Mesenchymal stem cell (in vitro differentiated cells and primary cell): ENCODE measurements around the gene GIPC3.

Source experiments
- DNase-seq: peaks from one replicate; pipeline ENCODE4 v3.0.0-alpha.2; 2013
- H2AFZ ChIP-seq: one replicate; pipeline ENCODE4 v1.6.1; 2013; ENCODE audit warnings: low read depth, mild to moderate bottlenecking, control low read depth, inconsistent platforms, low read length, moderate library complexity
- H2AK5ac ChIP-seq: 2 replicates; pipeline ENCODE4 v1.6.1; 2013; ENCODE audit warnings: low read length, moderate library complexity, mild to moderate bottlenecking, inconsistent platforms; ENCODE audit not compliant: severe bottlenecking
- H2BK120ac ChIP-seq: one replicate; pipeline ENCODE4 v1.6.1; 2013; ENCODE audit warnings: low read depth, mild to moderate bottlenecking, inconsistent platforms, low read length, moderate library complexity
- H2BK12ac ChIP-seq, 2 experiments: one replicate each; pipeline ENCODE4 v1.6.1; 2013; ENCODE audit warnings: inconsistent platforms in 2 of 2, low read length in 2 of 2, mild to moderate bottlenecking in 2 of 2, moderate library complexity in 2 of 2, control low read depth in 1 of 2
- H2BK15ac ChIP-seq: one replicate; pipeline ENCODE4 v1.6.1; 2013; ENCODE audit warnings: mild to moderate bottlenecking, low read depth, inconsistent platforms; ENCODE audit not compliant: poor library complexity, severe bottlenecking
- H2BK5ac ChIP-seq: 2 replicates; pipeline ENCODE4 v1.6.1; 2013; ENCODE audit warnings: low read depth, mild to moderate bottlenecking, low read length, control low read depth, inconsistent platforms; ENCODE audit not compliant: poor library complexity, severe bottlenecking
- H3K14ac ChIP-seq, 2 experiments: one replicate each; pipeline ENCODE4 v1.6.1; 2013; ENCODE audit warnings: inconsistent platforms in 2 of 2, low read length in 2 of 2, control low read depth in 1 of 2, mild to moderate bottlenecking in 1 of 2, moderate library complexity in 1 of 2
- H3K18ac ChIP-seq, 2 experiments: one replicate each; pipeline ENCODE4 v1.6.1; 2013; ENCODE audit warnings: inconsistent platforms in 2 of 2, low read length in 2 of 2, control low read depth in 1 of 2, low read depth in 1 of 2, mild to moderate bottlenecking in 1 of 2
- H3K23ac ChIP-seq, 2 experiments: one replicate each; pipeline ENCODE4 v1.6.1; 2013; ENCODE audit warnings: inconsistent platforms in 2 of 2, low read length in 2 of 2, mild to moderate bottlenecking in 2 of 2, moderate library complexity in 2 of 2, control low read depth in 1 of 2
- H3K27ac ChIP-seq: 2 replicates; pipeline ENCODE4 v1.5.1; 2013; ENCODE audit warnings: mild to moderate bottlenecking, moderate library complexity, low read length, control low read depth, inconsistent platforms; ENCODE audit not compliant: poor library complexity, severe bottlenecking
- H3K27me3 ChIP-seq, 2 experiments: 2 replicates each; pipeline versions ENCODE4 v1.6.1 to v1.7.0; 2013; ENCODE audit warnings: low read length in 2 of 2, mild to moderate bottlenecking in 2 of 2, moderate library complexity in 2 of 2, control low read depth in 1 of 2, inconsistent platforms in 1 of 2; ENCODE audit not compliant: control insufficient read depth in 1 of 2, insufficient read depth in 1 of 2
- H3K36me3 ChIP-seq, 2 experiments: 2 replicates each; pipeline versions ENCODE4 v1.6.1 to v1.7.0; 2013; ENCODE audit warnings: low read length in 2 of 2, control low read depth in 1 of 2, inconsistent platforms in 1 of 2, low read depth in 1 of 2, mild to moderate bottlenecking in 1 of 2; ENCODE audit not compliant: insufficient read depth in 2 of 2, control insufficient read depth in 1 of 2
- H3K4ac ChIP-seq, 2 experiments: one replicate each; pipeline ENCODE4 v1.6.1; 2013; ENCODE audit warnings: inconsistent platforms in 2 of 2, low read length in 2 of 2, mild to moderate bottlenecking in 2 of 2, moderate library complexity in 2 of 2, control low read depth in 1 of 2, low read depth in 1 of 2
- H3K4me1 ChIP-seq: 2 replicates; pipeline ENCODE4 v1.6.1; 2013; ENCODE audit warnings: low read depth, low read length, control low read depth; ENCODE audit not compliant: control insufficient read depth, insufficient read depth
- H3K4me2 ChIP-seq: 2 replicates; pipeline ENCODE4 v1.6.1; 2013; ENCODE audit warnings: low read length, mild to moderate bottlenecking, inconsistent platforms; ENCODE audit not compliant: poor library complexity, severe bottlenecking
- H3K4me3 ChIP-seq, 2 experiments: 2 replicates each; pipeline versions ENCODE4 v1.5.1 to v1.7.0; 2013; ENCODE audit warnings: low read length in 2 of 2, mild to moderate bottlenecking in 2 of 2, control low read depth in 1 of 2, low read depth in 1 of 2; ENCODE audit not compliant: insufficient read depth in 1 of 2
- H3K79me1 ChIP-seq: replicated peaks from 2 replicates; pipeline ENCODE4 v1.6.1; 2013; ENCODE audit warnings: mild to moderate bottlenecking, control low read depth, low read length, inconsistent platforms; ENCODE audit not compliant: poor library complexity, severe bottlenecking
- H3K9ac ChIP-seq: 2 replicates; pipeline ENCODE4 v1.7.0; 2013; ENCODE audit warnings: mild to moderate bottlenecking, low read length, moderate library complexity
- H3K9me3 ChIP-seq: 2 replicates; pipeline ENCODE4 v1.7.0; 2013; ENCODE audit warnings: mild to moderate bottlenecking, low read length; ENCODE audit not compliant: control insufficient read depth
- H4K8ac ChIP-seq: one replicate; pipeline ENCODE4 v1.6.1; 2013; ENCODE audit warnings: inconsistent platforms, mild to moderate bottlenecking, low read length, moderate library complexity
- H4K91ac ChIP-seq: one replicate; pipeline ENCODE4 v1.6.1; 2013; ENCODE audit warnings: mild to moderate bottlenecking, low read length, inconsistent platforms
- WGBS: methylation state at CpG from one replicate; pipeline ENCODE4 v1.1.7; 2013; ENCODE audit warnings: mixed read lengths; 5-methylcytosine and 5-hydroxymethylcytosine counted together

Gene GIPC3

DNA sequence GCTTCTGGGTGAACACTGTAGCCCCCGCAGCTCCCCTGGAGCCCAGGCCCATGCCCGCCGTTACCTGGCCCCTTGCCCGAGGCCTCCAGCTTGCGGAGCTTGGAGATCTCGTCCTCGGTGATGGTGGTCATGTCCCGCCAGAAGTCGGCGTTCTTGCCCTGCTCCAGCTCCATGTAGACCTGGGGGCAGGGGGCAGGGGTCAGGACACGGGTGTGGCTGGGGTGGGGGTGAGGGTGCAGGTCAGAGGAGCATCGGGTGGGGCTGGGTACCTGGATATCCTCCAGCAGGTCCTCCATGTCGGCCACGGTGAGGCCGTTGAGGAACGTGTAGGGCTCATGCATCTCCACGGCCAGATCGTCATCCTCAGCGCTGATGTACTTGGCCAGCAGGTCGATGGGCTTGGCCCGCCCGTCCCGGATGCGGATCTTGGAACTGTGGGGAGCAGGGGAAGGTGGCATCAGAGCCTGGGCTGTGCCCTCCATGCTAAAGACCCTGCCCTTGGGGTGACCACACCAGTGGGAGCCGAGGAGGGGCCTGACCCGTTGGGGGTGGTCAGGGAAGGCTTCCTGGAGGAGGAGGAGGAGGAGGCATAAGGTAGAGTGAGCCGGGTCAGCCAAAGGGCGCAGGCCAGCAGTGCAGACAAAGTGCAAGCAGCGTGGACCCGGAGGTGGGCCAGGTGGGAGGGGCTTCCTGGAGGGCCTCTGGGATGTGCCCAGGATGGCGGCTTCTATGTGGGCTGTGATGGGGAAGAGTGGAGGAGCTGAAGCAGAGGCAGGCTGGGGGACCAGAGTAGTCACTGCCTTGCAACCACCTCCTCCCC is 33.7 kb downstream of the GIPC3 start:
- no peak overlapping the region for H3K4me2 ChIP-seq
- no peak for DNase-seq
- H2BK15ac ChIP-seq, result no peak overlapping the region
- no peak overlapping the region for H2BK12ac ChIP-seq
- H3K23ac ChIP-seq, result no peak overlapping the region
- H3K4me1 ChIP-seq, result peaks cover 9% of the 10 kb centered on the region
- no peak overlapping the region for H2AK5ac ChIP-seq
- peaks cover 26% of the 10 kb centered on the region for H3K79me1 ChIP-seq
- peaks cover 39 to 92% of the 10 kb centered on the region in 2 experiments for H3K36me3 ChIP-seq
- H3K4ac ChIP-seq, result no peak overlapping the region
- no peak overlapping the region for H3K18ac ChIP-seq
- no peak overlapping the region for H3K9ac ChIP-seq
- no peak overlapping the region for H3K27ac ChIP-seq
- WGBS, result 92% methylated on average over 31 of the region's 31 CpGs
- H2BK120ac ChIP-seq, result no peak overlapping the region
- H2AFZ ChIP-seq, result no peak overlapping the region
- no peak overlapping the region for H3K4me3 ChIP-seq
- no peak overlapping the region for H3K14ac ChIP-seq
- no peak overlapping the region for H2BK5ac ChIP-seq
- no peak overlapping the region for H4K8ac ChIP-seq
- H3K27me3 ChIP-seq, result no peaks in the 10 kb centered on the region
- H4K91ac ChIP-seq, result no peak overlapping the region
- H3K9me3 ChIP-seq, result no peaks in the 10 kb centered on the region

DNA sequence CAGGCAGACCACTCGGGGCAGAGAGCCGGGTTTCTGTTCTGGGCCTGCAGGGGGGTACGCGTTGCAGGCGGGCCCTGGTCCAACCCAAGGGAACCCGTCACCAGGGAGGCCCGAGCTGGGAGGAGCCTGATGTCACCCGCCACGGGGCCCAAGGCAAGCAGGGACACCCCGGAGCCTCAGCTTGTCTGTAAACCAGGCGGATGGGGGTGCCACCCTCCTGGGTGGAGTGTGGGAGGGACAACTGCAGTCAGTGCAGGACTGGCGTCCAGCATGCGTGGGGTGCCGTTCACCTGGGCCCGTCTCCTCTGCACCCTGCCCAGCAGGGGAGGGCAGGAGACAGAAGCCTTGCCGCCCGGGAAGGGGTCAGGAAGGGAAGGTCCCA is 34.3 kb downstream of the GIPC3 start:
- Histone ChIP-seq H4K91ac (peak overlapping the region; percentile 35), H3K14ac (no peak overlapping the region), H3K27me3 (no peaks in the 10 kb centered on the region), H2BK5ac (no peak overlapping the region), H3K4me2 (no peak overlapping the region), H3K27ac (no peak overlapping the region), H2BK15ac (no peak overlapping the region), H2AK5ac (no peak overlapping the region), H3K36me3 (peaks cover 39 to 91% of the 10 kb centered on the region in 2 experiments), H3K4me3 (no peak overlapping the region), H2AFZ (no peak overlapping the region), H4K8ac (no peak overlapping the region), H3K79me1 (peaks cover 30% of the 10 kb centered on the region), H3K4ac (no peak overlapping the region), H3K23ac (no peak overlapping the region), H2BK12ac (no peak overlapping the region), H3K4me1 (peaks cover 13% of the 10 kb centered on the region), H2BK120ac (no peak overlapping the region), H3K9ac (no peak overlapping the region), H3K18ac (no peak overlapping the region), H3K9me3 (no peaks in the 10 kb centered on the region)
- WGBS, result 92% methylated on average over 16 of the region's 17 CpGs
- no peak for DNase-seq

DNA sequence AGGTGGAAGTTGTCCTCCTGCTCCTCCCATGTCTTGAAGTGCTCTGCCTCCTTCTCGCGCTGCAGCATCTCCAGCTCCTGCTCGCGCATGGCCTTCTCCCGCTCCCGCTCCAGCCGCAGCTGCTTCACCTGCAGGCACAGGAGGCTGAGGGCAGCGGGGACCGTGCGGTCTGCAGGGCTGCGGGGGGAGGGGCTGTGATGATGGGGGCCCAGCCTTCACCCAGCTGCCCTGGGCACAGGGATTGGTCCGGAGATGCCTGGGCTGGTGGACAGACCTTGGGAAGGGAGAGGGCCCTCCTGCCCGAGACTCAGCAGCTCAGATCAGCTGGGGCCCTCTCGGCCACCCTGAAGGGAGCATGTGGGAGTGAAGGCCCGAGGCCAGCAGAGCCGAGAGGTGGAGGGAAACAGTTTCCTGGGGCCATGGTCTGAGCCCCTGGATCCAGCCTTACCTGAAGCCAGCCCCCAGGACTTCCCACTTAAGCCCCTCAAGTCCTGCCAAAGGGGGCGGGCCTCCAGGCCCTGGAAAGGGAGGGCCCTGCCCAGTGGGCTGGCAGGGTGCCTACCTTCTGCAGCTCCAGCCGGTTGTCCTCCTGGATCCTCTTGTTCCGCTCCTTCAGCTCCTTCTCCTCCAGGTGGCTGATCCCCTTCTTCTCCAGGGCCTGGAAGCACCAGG is 35.0 kb downstream of the GIPC3 start:
- H3K27ac ChIP-seq, result no peak overlapping the region
- no peak overlapping the region for H3K4me3 ChIP-seq
- WGBS, result 94% methylated on average over 19 of the region's 19 CpGs
- H2AFZ ChIP-seq, result no peak overlapping the region
- no peak overlapping the region for H2BK5ac ChIP-seq
- H2BK12ac ChIP-seq, result no peak overlapping the region
- H3K4me2 ChIP-seq, result no peak overlapping the region
- H3K14ac ChIP-seq, result no peak overlapping the region
- H4K91ac ChIP-seq, result no peak overlapping the region
- no peak overlapping the region for H2BK15ac ChIP-seq
- no peak overlapping the region for H2BK120ac ChIP-seq
- peaks cover 28% of the 10 kb centered on the region for H3K79me1 ChIP-seq
- no peak overlapping the region for H4K8ac ChIP-seq
- no peak overlapping the region for H3K9ac ChIP-seq
- no peak overlapping the region for H3K23ac ChIP-seq
- peaks cover 39 to 84% of the 10 kb centered on the region in 2 experiments for H3K36me3 ChIP-seq
- H3K18ac ChIP-seq, result no peak overlapping the region
- DNase-seq, result no peak
- no peaks in the 10 kb centered on the region for H3K9me3 ChIP-seq
- no peak overlapping the region for H2AK5ac ChIP-seq
- no peaks in the 10 kb centered on the region for H3K27me3 ChIP-seq
- peaks cover 14% of the 10 kb centered on the region for H3K4me1 ChIP-seq
- no peak overlapping the region for H3K4ac ChIP-seq

- peaks cover 39 to 77% of the 10 kb centered on the region in 2 experiments for H3K36me3 ChIP-seq
- no peak overlapping the region for H2BK120ac ChIP-seq
- H3K9ac ChIP-seq, result no peak overlapping the region
- H3K4me3 ChIP-seq, result no peak overlapping the region
- H3K4me2 ChIP-seq, result no peak overlapping the region
- H3K27ac ChIP-seq, result no peak overlapping the region
- no peak overlapping the region for H3K14ac ChIP-seq
- 93% methylated on average over 22 of the region's 24 CpGs for WGBS
- H3K18ac ChIP-seq, result no peak overlapping the region
- H3K4me1 ChIP-seq, result peaks cover 19% of the 10 kb centered on the region
- H4K8ac ChIP-seq, result no peak overlapping the region
- no peaks in the 10 kb centered on the region for H3K9me3 ChIP-seq
- no peak overlapping the region for H3K4ac ChIP-seq
- no peak overlapping the region for H2AK5ac ChIP-seq
- no peak overlapping the region for H4K91ac ChIP-seq
- DNase-seq, result no peak
- no peak overlapping the region for H2BK5ac ChIP-seq
- H2BK15ac ChIP-seq, result no peak overlapping the region
- no peaks in the 10 kb centered on the region for H3K27me3 ChIP-seq
- H2BK12ac ChIP-seq, result no peak overlapping the region
- peaks cover 29% of the 10 kb centered on the region for H3K79me1 ChIP-seq
- H3K23ac ChIP-seq, result no peak overlapping the region
- no peak overlapping the region for H2AFZ ChIP-seq
Observed at GRCh38 chr19:3620817-3621547, 35.7 kb downstream of the GIPC3 start.
